ENCODE data around the gene G6PC1. TPM values are rescaled to one million over a fixed set of nuclear protein-coding genes. Genes with fewer than 3 reads are reported as not detected.
"Not testable (repeated sequence)": the region's sequence is repeated elsewhere in the genome, so short reads cannot be mapped to it uniquely, and the experiment has no call there.

Gene G6PC1
- not detected for total RNA-seq

GRCh38 chr17:42900460-42901331 lies at the start of gene G6PC1:
Gene G6PC1, plus strand, starts transcription at chr17:42900799. Its CDS starts 78 bp downstream, at chr17:42900877.
- H3K27ac Mint-ChIP-seq = no peak within 1 kb of the TSS
- DNase-seq (ENCODE audit: low spot score in 2 of 2) (no peak), ATAC-seq (no peak)
- no peaks in the 10 kb centered on the region for H3K36me3 Mint-ChIP-seq
- H3K9me3 Mint-ChIP-seq = no peaks in the 10 kb centered on the region

GRCh38 chr17:42850954-42851353 lies 49.6 kb upstream of the G6PC1 start, which contains the start of gene AOC3:
Gene AOC3, plus strand, starts transcription at chr17:42851199. Its CDS starts 145 bp downstream, at chr17:42851344.
- peak in 1 of 2 donors; percentile 40 for DNase-seq (ENCODE audit: low spot score in 2 of 2)
- no peaks in the 10 kb centered on the region for H3K9me3 Mint-ChIP-seq
- ATAC-seq = no peak
- H3K36me3 Mint-ChIP-seq = no peaks in the 10 kb centered on the region
- H3K27ac Mint-ChIP-seq = peak within 1 kb of the TSS in 1 of 2 donors; percentile 55

GRCh38 chr17:42851371-42852240 lies 49.0 kb upstream of the G6PC1 start:
- DNase-seq (ENCODE audit: low spot score in 2 of 2) = peak in 1 of 2 donors; percentile 25
- not testable (repeated sequence) for H3K36me3 Mint-ChIP-seq, H3K27ac Mint-ChIP-seq, ATAC-seq, H3K9me3 Mint-ChIP-seq

- no peak for DNase-seq (ENCODE audit: low spot score in 2 of 2)
- Mint-ChIP-seq H3K9me3 (no peaks in the 10 kb centered on the region), H3K27ac (no peak overlapping the region), H3K36me3 (no peaks in the 10 kb centered on the region)
- no peak for ATAC-seq
Observed at GRCh38 chr17:42852351-42852750, 48.2 kb upstream of the G6PC1 start.

GRCh38 chr17:42853004-42853403 lies 47.6 kb upstream of the G6PC1 start:
- no peaks in the 10 kb centered on the region for H3K36me3 Mint-ChIP-seq
- ATAC-seq = no peak
- H3K9me3 Mint-ChIP-seq = no peaks in the 10 kb centered on the region

GRCh38 chr17:42853597-42853967 lies 47.0 kb upstream of the G6PC1 start:
- DNase-seq (ENCODE audit: low spot score in 2 of 2) (no peak), ATAC-seq (no peak)
- no peaks in the 10 kb centered on the region for H3K36me3 Mint-ChIP-seq
- no peaks in the 10 kb centered on the region for H3K9me3 Mint-ChIP-seq
- H3K27ac Mint-ChIP-seq = no peak overlapping the region

More at GRCh38 chr17:42853004-42853403, 47.6 kb upstream of the G6PC1 start:
- H3K27ac Mint-ChIP-seq = peak overlapping the region in 1 of 2 donors; percentile 9
- no peak for DNase-seq (ENCODE audit: low spot score in 2 of 2)

GRCh38 chr17:42853968-42854790 lies 46.4 kb upstream of the G6PC1 start:
- no peaks in the 10 kb centered on the region for H3K36me3 Mint-ChIP-seq
- peak overlapping the region in 1 of 2 donors; percentile 44 for H3K27ac Mint-ChIP-seq
- H3K9me3 Mint-ChIP-seq = no peaks in the 10 kb centered on the region
- no peak for DNase-seq (ENCODE audit: low spot score in 2 of 2)
- no peak for ATAC-seq

- H3K27ac Mint-ChIP-seq = no peak overlapping the region
- no peaks in the 10 kb centered on the region for H3K9me3 Mint-ChIP-seq
- DNase-seq (ENCODE audit: low spot score in 2 of 2) = no peak
- no peak for ATAC-seq
- H3K36me3 Mint-ChIP-seq = no peaks in the 10 kb centered on the region
Observed at GRCh38 chr17:42855048-42855596, 45.5 kb upstream of the G6PC1 start.

GRCh38 chr17:42856093-42856492 lies 44.5 kb upstream of the G6PC1 start:
- H3K27ac Mint-ChIP-seq; H3K9me3 Mint-ChIP-seq; DNase-seq (ENCODE audit: low spot score in 2 of 2); H3K36me3 Mint-ChIP-seq; ATAC-seq: not testable (repeated sequence)

GRCh38 chr17:42856516-42856915 lies 44.1 kb upstream of the G6PC1 start:
- DNase-seq (ENCODE audit: low spot score in 2 of 2); H3K27ac Mint-ChIP-seq; H3K9me3 Mint-ChIP-seq; ATAC-seq; H3K36me3 Mint-ChIP-seq: not testable (repeated sequence)

GRCh38 chr17:42857389-42857788 lies 43.2 kb upstream of the G6PC1 start:
- peak overlapping the region in 1 of 2 donors; percentile 36 for H3K27ac Mint-ChIP-seq
- H3K36me3 Mint-ChIP-seq = no peaks in the 10 kb centered on the region
- ATAC-seq (no peak), DNase-seq (ENCODE audit: low spot score in 2 of 2) (no peak)
- no peaks in the 10 kb centered on the region for H3K9me3 Mint-ChIP-seq

GRCh38 chr17:42865638-42866094 lies 34.9 kb upstream of the G6PC1 start:
- H3K36me3 Mint-ChIP-seq = no peaks in the 10 kb centered on the region
- DNase-seq (ENCODE audit: low spot score in 2 of 2) = no peak
- ATAC-seq = no peak
- H3K27ac Mint-ChIP-seq = no peak overlapping the region
- no peaks in the 10 kb centered on the region for H3K9me3 Mint-ChIP-seq

- no peak overlapping the region for H3K27ac Mint-ChIP-seq
- ATAC-seq (no peak), DNase-seq (ENCODE audit: low spot score in 2 of 2) (no peak)
- H3K36me3 Mint-ChIP-seq = no peaks in the 10 kb centered on the region
- H3K9me3 Mint-ChIP-seq = no peaks in the 10 kb centered on the region
Observed at GRCh38 chr17:42866216-42866615, 34.4 kb upstream of the G6PC1 start.

GRCh38 chr17:42866631-42867575 lies 33.7 kb upstream of the G6PC1 start:
- H3K36me3 Mint-ChIP-seq = no peaks in the 10 kb centered on the region

GRCh38 chr17:42867694-42868261 lies 32.8 kb upstream of the G6PC1 start:
- ATAC-seq; DNase-seq (ENCODE audit: low spot score in 2 of 2); H3K9me3 Mint-ChIP-seq; H3K36me3 Mint-ChIP-seq; H3K27ac Mint-ChIP-seq: not testable (repeated sequence)

More at GRCh38 chr17:42866631-42867575, 33.7 kb upstream of the G6PC1 start:
- DNase-seq (ENCODE audit: low spot score in 2 of 2) = no peak
- no peak overlapping the region for H3K27ac Mint-ChIP-seq
- no peaks in the 10 kb centered on the region for H3K9me3 Mint-ChIP-seq
- no peak for ATAC-seq
